Measurements from ENCODE around the gene FRAT2. TPM values are rescaled to one million over a fixed set of nuclear protein-coding genes. Genes with fewer than 3 reads are reported as not detected.
A peak's percentile ranks its signal among the peaks of the same experiment; 100 is the strongest.

The FRAT2 gene
- total RNA-seq, 4 donors from 2014 or later: 14.6 to 28.2 (median 23.3) TPM

DNA sequence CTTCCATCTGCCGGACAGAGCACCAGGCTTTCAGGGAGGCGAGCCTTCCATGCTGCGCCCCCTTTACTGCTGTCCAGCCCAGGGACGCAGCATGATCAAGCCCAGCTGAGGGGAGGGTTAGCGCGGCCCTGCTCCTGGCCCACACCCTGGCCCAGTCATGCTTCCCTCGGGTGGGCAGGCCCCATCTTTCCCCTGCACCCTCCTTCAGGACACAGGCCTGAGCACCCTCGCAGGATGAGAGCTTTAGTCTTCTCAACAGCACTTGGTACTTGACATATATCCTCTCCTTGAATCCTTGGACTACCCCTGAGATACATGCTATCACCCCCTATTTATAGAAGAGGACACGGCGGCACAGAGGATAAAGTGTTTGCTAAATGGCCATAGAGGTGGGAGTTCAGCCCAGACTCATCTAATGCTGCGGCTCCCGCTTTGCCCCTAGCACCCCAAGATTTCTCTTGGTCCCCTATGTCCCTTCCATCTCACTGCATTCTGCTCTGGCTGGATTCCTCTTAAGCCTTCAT, 32.7 kb upstream of the FRAT2 start:
- no peak for TF ChIP-seq POLR2A (IDR thresholded peaks at IDR 0.05)
- TF ChIP-seq, protein P1, sequence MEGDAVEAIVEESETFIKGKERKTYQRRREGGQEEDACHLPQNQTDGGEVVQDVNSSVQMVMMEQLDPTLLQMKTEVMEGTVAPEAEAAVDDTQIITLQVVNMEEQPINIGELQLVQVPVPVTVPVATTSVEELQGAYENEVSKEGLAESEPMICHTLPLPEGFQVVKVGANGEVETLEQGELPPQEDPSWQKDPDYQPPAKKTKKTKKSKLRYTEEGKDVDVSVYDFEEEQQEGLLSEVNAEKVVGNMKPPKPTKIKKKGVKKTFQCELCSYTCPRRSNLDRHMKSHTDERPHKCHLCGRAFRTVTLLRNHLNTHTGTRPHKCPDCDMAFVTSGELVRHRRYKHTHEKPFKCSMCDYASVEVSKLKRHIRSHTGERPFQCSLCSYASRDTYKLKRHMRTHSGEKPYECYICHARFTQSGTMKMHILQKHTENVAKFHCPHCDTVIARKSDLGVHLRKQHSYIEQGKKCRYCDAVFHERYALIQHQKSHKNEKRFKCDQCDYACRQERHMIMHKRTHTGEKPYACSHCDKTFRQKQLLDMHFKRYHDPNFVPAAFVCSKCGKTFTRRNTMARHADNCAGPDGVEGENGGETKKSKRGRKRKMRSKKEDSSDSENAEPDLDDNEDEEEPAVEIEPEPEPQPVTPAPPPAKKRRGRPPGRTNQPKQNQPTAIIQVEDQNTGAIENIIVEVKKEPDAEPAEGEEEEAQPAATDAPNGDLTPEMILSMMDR (IDR thresholded peaks at IDR 0.05): no peak
- no peak for TF ChIP-seq EP300 (IDR thresholded peaks at IDR 0.05)
- H3K4me3 ChIP-seq: no peak overlapping the region
- H3K36me3 ChIP-seq: peaks cover 0 to 99% (median 0%) of the 10 kb centered on the region in 3 donors
- H3K27me3 ChIP-seq: no peaks in the 10 kb centered on the region
- no peak for DNase-seq (ENCODE audit: low spot score in 2 of 2)
- H3K9me3 ChIP-seq: no peaks in the 10 kb centered on the region
- H3K27ac ChIP-seq: no peak overlapping the region
- 91 to 93% methylated on average over 8 to 12 of the region's 12 CpGs for WGBS, 2 donors
- H3K4me1 ChIP-seq: no peaks in the 10 kb centered on the region

DNA sequence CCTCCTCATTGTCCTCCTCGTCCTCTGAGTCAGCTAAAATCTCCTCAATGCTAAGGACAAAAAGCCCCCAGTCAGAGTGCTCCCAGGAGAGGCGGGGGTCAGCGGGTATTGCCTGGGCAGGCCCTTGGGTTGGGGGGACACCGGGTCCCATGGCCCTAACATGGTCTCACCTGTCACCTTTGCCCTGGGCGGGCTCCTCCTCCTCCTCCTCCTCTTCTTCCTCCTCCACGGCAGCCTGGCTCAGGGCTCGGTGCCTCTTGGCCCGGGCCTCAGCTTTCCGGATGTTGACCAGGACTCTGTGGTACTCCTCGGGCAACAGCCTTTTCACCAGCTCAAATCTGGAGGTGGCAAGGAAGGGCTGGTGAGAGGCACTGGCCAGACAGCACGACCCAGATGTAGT, 32.0 kb upstream of the FRAT2 start:
- Histone ChIP-seq H3K27me3 (no peaks in the 10 kb centered on the region), H3K4me1 (no peaks in the 10 kb centered on the region), H3K36me3 (peaks cover 0 to 99% (median 0%) of the 10 kb centered on the region in 3 donors), H3K9me3 (no peaks in the 10 kb centered on the region), H3K4me3 (no peak overlapping the region), H3K27ac (no peak overlapping the region)
- no peak for TF ChIP-seq EP300 (IDR thresholded peaks at IDR 0.05)
- TF ChIP-seq POLR2A (IDR thresholded peaks at IDR 0.05): no peak
- no peak for DNase-seq (ENCODE audit: low spot score in 2 of 2)
- 88% methylated on average over 11 of the region's 11 CpGs for WGBS, 2 donors

DNA sequence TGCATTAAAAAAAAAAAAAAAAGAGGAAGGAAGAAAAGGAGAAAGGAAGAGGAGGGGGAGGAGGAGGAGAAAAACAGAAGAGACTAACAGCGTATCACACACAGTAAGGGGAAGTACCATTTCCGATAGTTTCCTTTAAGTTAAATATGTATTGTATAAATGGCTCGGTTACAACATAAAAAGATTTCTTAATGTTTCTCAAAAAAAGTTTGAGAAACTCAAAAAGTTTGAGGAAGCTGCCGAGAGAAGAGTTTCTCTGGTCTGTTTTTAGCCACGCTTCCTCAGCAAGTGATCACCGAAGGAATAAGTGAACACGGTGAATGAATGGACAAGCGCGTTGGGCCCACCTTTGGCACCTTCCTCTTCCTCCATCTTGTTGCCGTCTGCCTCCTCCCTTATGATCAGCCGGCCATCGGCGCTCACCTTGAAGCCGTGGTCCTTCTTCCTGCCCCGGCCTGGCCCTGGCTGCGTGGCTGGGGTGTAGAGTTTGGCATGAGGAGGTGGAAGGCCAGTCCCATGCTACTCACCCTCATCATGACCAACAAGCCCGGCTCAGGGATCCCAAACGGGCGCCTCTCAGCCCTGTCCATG, 31.3 kb upstream of the FRAT2 start:
- Histone ChIP-seq H3K27me3 (no peaks in the 10 kb centered on the region), H3K27ac (peak overlapping the region in 1 of 4 donors; percentile 50), H3K36me3 (peaks cover 0 to 99% (median 0%) of the 10 kb centered on the region in 3 donors), H3K9me3 (no peaks in the 10 kb centered on the region), H3K4me1 (no peaks in the 10 kb centered on the region), H3K4me3 (no peak overlapping the region)
- no peak for DNase-seq (ENCODE audit: low spot score in 2 of 2)
- TF ChIP-seq EP300 (IDR thresholded peaks at IDR 0.05) (peak in 1 of 2 donors; percentile 57), POLR2A (IDR thresholded peaks at IDR 0.05) (no peak)
- 85% methylated on average over 17 to 19 of the region's 19 CpGs for WGBS, 2 donors

DNA sequence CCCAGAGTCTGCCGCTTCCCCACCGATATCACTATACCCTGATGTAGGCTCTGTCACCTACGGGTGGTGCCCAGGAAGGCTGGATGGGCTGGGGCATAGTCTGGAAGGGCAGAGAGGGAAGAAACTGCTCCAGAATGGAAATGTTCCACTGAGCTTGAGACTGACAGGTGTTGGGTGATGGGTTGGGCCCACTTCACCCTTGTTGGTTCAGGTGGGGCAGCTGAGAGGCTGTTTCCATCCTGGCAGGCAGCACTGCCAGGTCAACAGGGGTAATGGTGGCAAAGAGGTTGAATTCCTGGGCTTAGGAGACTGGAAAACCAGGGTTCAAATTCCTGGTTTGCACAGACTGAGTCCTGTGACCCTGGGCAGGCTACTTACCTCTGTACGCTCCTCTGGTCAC, 28.5 kb upstream of the FRAT2 start:
- Histone ChIP-seq H3K27me3 (no peaks in the 10 kb centered on the region), H3K9me3 (no peaks in the 10 kb centered on the region), H3K4me3 (no peak overlapping the region), H3K36me3 (peaks cover 0 to 99% (median 0%) of the 10 kb centered on the region in 3 donors), H3K4me1 (no peaks in the 10 kb centered on the region), H3K27ac (no peak overlapping the region)
- TF ChIP-seq EP300 (IDR thresholded peaks at IDR 0.05): no peak
- TF ChIP-seq POLR2A (IDR thresholded peaks at IDR 0.05): no peak
- TF ChIP-seq, protein P1 (IDR thresholded peaks at IDR 0.05): no peak
- no peak for DNase-seq (ENCODE audit: low spot score in 2 of 2)
- WGBS, 2 donors: 85 to 98% methylated on average over 4 of the region's 4 CpGs

DNA sequence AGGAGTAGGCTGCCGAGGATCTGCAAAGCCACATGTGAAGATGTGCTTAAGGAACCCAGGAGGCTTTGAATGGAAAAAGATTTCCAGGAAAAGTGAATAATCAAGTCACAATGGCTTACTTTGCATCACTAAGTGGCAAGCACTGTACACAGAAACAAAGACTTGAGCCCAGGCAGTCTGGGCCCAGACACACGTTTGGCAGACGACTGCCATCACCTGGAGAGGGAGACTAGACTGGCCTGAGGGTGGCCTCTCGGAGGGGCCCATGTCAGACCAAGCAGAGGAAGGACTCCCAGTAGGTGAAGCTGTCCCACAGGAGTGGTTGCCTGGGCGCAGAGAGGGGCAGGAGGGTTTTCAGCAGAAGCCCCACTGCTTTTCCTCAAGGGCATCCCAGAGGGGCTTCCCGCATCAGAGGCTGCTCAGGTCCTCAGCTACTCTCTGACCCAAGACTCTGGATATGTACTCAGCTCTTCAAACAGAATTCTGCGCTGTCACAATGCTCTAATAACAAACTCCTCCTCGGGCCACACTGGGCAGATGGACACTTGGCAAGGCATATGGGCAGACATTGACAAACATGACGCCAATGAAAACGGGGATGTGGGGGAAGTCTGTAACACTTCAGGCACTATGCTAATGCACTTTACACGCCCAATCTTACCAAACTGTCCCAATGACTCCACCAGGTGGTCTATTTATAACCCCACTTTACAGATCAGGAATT, 27.9 kb upstream of the FRAT2 start:
- H3K36me3 ChIP-seq: peaks cover 0 to 99% (median 0%) of the 10 kb centered on the region in 3 donors
- no peaks in the 10 kb centered on the region for H3K27me3 ChIP-seq
- WGBS, 2 donors: 80 to 82% methylated on average over 11 of the region's 11 CpGs
- no peak for DNase-seq (ENCODE audit: low spot score in 2 of 2)
- no peaks in the 10 kb centered on the region for H3K4me1 ChIP-seq
- H3K27ac ChIP-seq: no peak overlapping the region
- TF ChIP-seq POLR2A (IDR thresholded peaks at IDR 0.05) (no peak), EP300 (IDR thresholded peaks at IDR 0.05) (no peak)
- TF ChIP-seq, protein P1 (IDR thresholded peaks at IDR 0.05): no peak
- no peaks in the 10 kb centered on the region for H3K9me3 ChIP-seq
- no peak overlapping the region for H3K4me3 ChIP-seq

DNA sequence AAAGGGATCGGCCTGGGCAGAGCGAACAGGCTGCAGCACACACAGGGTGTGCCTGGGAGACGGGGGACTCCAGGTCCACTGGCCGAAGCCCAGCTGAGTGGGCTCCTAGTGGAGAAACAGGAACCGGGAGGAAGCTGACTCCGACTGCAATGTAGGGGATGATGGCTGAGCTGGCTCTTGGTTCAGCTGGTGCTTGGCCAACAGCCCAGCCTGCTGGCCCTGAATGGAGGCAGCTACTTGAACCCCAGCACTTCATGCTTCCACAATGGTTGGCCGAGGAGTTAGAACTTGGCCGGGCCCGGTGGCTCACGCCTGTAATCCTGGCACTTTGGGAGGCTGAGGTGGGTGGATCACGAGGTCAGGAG, 27.0 kb upstream of the FRAT2 start:
- H3K27ac ChIP-seq: no peak overlapping the region
- no peak overlapping the region for H3K4me3 ChIP-seq
- peaks cover 0 to 99% (median 0%) of the 10 kb centered on the region in 3 donors for H3K36me3 ChIP-seq
- H3K9me3 ChIP-seq: no peaks in the 10 kb centered on the region
- TF ChIP-seq, protein P1 (IDR thresholded peaks at IDR 0.05): no peak
- TF ChIP-seq EP300 (IDR thresholded peaks at IDR 0.05): no peak
- no peak for TF ChIP-seq POLR2A (IDR thresholded peaks at IDR 0.05)
- DNase-seq (ENCODE audit: low spot score in 2 of 2): no peak
- WGBS, 2 donors: 83 to 89% methylated on average over 11 of the region's 11 CpGs
- H3K27me3 ChIP-seq: no peaks in the 10 kb centered on the region
- no peaks in the 10 kb centered on the region for H3K4me1 ChIP-seq

Data from tibial nerve (tissue), 4 donors.